GM18520 (cell line): ENCODE measurements around the gene IFT27.
"Not testable (repeated sequence)": the region's sequence is repeated elsewhere in the genome, so short reads cannot be mapped to it uniquely, and the experiment has no call there.

ENCODE experiments used
- ATAC-seq: cut with Tn5 transposase; IDR thresholded peaks from one replicate; pipeline ENCODE4 v1.9.1; 2021; ENCODE audit not compliant: unreplicated experiment

IFT27 gene

DNA sequence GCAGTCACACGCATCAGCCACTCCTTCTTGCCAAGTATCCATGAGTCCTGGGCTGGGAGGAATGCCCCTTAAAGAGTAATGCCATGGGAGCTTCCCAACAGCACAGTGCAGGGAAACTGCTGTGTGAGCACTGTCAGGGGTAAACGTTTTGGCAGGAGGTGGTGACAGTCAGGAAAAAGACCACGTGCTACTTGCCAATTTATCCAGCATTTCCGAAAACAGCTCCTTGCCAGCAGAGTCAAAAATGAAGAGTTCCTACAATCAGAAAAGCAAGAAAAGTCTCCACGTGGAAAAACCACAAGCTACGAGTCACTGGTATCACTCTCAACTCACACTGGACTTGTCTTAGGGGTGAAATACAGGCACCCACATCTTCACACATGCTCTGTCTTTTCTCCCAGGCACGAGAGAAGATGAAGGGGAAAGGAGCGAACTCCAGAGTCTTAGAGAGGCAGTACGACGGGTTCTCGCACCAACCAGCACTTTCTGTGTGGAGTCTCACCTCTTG, 9.9 kb downstream of the IFT27 start:
- no peak for ATAC-seq

DNA sequence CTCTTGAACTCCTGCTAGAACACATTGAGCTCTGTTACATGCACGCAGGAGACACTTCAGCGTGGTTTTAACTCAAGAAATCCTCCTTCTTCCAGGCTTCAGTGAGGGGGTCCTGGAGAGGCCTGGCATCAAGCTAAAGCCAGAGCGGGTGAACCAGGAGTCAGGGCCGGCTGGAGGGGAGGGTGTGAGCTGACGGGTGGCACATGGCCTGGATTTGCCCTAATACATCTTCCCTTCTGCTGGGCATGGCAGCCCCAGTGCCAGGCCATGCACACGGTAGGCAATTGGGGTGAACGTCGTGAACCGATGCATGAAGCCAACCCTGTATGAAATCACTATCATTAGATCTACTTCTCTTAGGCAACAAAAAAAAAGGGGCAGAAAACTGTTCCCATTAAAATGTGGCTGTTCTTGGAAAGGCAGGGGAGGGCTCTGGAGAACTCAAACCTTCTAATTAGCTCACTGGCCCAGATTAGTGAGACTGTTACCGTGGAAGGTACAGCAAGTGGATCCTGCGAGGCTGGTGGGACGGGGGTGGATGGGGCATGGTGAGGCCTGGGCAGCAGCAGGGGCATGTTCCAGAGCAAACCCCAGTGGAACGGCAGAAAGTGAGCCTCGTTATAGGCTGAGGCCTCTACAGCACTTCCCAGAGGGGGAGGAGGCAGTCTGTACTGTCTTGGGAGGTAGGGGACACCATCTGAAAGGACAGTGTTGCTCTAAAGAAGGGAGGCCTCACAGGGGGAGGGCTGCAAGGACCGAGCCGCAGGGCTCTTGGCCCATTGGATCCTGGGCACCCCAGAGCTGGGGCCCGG, 10.6 kb downstream of the IFT27 start:
- ATAC-seq: no peak

DNA sequence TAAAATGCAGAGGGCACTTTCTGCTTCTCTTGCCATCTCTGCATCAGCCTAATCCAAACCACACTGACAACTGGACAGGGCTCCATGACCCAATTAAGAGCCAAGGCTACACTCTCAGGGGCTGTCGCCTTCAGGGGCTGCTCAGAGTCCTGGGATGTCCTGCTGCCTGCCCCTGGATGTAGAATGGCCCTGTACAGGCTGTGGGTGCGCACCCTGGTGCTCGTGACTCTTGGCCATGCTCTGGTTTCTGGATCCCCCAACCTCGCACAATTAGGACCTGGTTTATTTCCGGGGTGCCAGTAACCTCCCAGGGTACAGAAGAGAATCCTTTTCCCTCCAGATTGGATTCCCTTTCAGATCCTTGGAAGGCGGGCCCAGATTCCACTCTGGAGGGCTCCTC, 11.3 kb downstream of the IFT27 start:
- no peak for ATAC-seq

GRCh38 chr22:36764060-36764459, 11.9 kb downstream of the IFT27 start:
- no peak for ATAC-seq

GRCh38 chr22:36763576-36763975, 12.3 kb downstream of the IFT27 start:
- no peak for ATAC-seq

DNA sequence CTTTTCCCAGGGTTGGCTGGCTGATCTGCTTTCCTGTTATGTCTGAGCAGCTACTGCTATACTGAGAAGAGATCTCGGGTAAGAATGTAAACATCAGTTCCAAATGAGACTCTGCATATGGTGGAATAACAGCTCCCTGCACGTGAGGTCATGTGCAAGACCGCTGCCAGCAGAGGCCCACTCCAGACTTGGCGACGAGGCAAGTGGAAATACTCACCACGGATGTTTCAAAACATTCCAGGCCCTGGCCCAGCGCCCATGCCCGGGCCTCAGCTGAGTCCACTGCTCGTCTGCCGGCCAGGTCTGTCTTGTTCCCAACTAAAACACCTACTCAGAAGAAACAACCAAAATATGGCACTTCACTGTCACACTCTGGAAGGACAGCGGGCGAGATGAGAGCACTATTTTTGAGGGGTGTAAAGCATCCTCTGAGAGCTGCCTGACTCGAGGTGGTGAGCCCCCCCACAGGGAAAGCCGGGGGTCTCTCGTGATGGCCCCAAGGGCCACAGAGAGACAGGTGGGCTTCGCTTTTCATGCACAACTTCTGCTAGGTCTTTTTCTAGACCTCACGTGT, 13.1 kb downstream of the IFT27 start:
- ATAC-seq: no peak

DNA sequence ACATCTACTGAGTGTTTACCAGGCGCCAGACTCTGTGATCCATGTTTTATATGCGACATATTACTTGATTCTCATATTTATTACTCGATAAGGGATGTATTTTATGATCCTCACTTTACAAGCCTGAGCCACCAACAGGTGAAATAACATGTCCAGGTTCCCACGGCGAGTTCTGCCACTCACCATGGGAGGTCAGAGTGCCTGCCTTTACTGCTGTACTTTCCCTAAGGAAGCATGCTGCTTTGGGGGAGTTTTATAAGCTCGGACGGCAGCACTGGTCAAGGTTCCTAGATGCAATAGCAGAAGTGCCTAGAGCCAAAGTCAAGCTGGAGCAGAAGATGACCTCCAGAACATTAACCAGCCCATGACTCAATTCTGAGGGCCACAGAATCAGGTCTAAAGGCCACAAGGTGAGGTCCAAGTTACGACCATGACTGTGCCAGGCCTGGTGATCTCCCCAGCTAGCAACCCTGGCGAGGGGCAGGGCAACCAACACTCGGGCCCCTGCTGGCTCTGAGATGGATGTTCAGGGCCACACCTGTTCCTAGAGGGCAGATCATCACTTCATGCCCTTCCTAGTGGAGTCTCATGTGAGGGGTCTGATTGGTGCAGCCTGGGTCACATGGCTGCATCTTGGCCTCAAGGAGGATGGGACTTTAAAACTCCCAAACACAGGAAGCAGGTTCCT, 14.2 kb downstream of the IFT27 start:
- ATAC-seq: no peak

GRCh38 chr22:36760786-36761185, 15.1 kb downstream of the IFT27 start:
- no peak for ATAC-seq

- ATAC-seq: no peak
These were observed 16.3 kb downstream of the IFT27 start for GRCh38 chr22:36759481-36760159.

DNA sequence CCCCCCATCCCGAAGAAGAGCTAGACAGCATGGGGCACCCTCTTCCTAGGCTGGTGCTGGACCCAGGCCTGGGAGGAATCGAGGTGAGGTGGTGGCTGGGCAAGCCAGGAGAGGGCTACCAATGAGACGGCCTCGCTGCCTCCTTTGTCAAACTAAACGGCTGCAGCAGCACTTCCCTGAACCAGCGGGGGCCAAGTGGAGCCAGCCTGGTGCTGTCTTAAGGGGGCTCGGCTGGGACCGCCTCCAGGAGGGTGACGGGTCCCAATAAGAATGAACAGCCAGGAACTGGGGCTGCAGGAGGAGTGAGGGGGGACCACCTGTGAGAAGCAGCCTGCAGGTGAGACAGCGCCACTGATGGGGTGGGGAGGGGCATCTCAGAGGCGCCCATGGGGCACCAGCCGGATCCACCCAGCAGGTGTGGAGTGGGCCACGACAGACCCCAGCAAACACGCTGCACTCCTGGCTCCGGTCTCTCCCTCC, 17.1 kb downstream of the IFT27 start:
- ATAC-seq: no peak

DNA sequence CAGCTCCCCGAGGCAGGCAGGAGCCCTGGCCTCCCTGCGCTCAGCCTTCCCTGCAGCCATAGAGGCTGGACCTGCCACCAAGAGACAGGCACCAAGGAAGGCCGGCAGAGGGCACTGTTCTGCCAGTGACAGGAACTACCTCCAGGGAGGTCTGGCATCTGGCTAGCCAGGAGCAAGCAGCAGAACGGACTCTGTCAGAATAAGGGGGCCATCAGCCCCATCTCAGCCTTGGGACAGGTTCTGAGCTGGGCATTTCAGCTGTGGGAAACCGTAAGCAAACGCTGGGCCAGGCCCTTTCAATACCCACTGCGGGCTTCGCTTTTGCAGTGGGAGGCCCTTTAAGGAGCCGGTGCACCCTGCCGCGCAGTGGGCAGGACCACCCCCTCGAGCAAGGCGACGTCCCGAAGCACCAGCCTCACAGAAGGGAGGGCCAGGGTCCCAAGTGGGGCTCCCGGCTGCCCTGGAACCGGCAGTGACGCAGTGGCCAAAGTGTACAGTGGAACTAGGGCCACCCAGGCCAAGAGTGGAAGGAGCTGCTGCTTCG, 18.2 kb downstream of the IFT27 start:
- ATAC-seq: no peak

GRCh38 chr22:36756746-36757655, 18.9 kb downstream of the IFT27 start:
- no peak for ATAC-seq

- no peak for ATAC-seq
These were observed 19.9 kb downstream of the IFT27 start for GRCh38 chr22:36756031-36756430.

DNA sequence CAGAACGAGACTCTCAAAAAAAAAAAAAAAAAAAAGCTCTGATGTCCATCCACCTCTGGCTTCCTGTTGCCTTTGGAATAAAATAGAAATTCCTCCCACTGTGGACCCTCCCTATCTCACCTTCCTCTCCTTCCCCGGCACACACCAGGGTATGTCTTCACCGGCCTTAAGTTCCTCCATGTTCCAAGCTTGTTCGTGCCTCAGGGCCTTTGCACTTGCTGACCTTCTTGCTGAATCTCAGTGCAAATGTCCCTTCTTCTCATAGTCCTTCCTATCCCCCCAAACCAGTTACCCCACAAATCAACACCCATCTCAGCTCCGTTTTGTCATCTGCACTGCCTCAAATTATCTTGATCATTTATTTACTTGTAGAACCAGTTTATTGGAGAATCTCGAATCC, 20.6 kb downstream of the IFT27 start:
- ATAC-seq: no peak

- not testable (repeated sequence) for ATAC-seq
These were observed 21.0 kb downstream of the IFT27 start for GRCh38 chr22:36754881-36755280.

DNA sequence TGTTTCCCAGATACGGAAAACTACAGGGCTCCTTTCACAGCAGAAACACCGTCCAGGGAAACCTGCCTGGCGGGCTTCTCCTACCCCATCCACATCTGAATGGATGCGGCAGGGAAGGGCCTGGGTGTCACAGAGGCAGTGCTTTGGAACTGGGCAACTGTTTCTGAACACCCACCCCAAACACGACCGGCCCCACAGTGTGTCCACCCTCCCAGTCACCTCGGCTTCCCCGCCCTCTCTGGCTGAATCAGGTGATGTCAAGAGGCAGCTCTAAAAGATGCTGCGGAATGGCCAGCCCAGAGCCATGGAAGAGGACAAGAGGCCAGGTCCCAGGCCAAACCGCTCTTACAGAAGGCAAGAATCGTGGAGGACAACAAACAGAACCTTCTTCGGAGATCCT, 22.0 kb downstream of the IFT27 start:
- no peak for ATAC-seq

GRCh38 chr22:36753120-36753802, 22.7 kb downstream of the IFT27 start:
- no peak for ATAC-seq

GRCh38 chr22:36746375-36746970, 29.4 kb downstream of the IFT27 start:
- no peak for ATAC-seq
